Daoy (cell line): ENCODE measurements around the gene LKAAEAR1. TPM values are rescaled to one million over a fixed set of nuclear protein-coding genes. Genes with fewer than 3 reads are reported as not detected.
A peak's percentile ranks its signal among the peaks of the same experiment; 100 is the strongest.

Source experiments
- DNase-seq: peaks from one replicate; pipeline ENCODE4 v3.0.0-alpha.2; 2015; ENCODE audit warnings: low read depth
- total RNA-seq: library from RNA; depleted of rRNA; stranded (reverse); fragments of >200 nt; shearing (Covaris generic); gene quantifications from 2 replicates; pipeline ENCODE4 v1.2.3, GENCODE V29; 2014

LKAAEAR1 gene
- total RNA-seq, 1 experiment from 2014 or later: not detected

DNA sequence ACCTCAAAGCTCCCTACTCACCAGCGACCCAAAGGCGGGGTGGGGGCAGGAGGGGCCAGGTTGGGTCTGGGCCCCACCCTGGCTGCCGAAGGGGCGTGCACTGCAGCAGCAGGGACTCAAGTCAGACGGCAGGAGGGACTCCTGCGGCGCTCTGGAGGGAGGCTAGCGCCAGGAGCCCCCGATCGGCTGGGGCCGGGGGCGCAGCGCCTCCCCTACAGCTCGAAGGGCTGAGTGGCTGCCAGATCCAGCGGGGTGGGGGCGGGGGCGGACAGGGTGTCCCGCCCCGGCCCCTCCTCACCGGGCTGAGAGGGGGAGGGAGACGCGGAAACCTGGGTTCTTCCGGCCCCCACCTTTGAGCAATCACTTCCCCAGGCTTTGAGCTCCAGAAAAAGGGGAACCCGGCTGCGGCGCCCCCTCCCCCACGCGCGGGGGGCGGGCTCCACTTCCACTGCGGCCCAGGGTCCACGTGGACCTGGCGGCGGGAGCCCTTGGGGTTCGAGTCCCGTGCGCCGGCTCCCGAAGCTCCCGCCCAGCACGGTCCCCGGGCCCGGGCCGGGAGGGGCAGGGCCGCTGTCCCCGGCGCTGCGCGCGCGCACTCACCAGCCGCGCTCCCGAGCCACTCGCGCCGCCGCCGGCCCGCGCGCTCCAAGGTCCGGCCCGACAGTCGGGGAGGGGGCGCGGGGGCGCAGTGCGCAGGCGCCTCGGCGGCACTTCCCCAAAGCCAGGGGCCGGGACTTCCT is 4.8 kb downstream of the LKAAEAR1 start, which contains the start of gene RGS19:
TSS of gene RGS19 (minus strand) at position 246 of the 740 bp plus-strand sequence. CDS start 2,632 bp downstream, outside the sequence.
- peak; percentile 83 for DNase-seq

DNA sequence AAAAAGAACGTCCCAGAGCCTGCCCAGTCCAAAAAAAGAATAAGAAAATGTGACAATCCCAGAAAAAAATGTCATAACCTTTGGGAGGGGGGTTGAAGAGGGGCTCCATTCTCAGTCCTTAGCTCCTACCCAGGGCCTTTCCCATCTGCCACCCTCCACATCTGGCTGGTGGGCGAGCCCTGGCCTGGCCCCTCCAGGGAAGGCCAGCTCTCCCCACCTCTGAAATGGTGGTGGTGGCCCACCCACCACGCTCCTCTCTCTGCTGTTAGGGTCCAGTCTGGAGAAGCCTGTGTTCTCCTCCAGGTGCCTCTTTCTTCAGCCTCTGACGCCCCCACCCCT is 5.3 kb downstream of the LKAAEAR1 start:
- DNase-seq: no peak

DNA sequence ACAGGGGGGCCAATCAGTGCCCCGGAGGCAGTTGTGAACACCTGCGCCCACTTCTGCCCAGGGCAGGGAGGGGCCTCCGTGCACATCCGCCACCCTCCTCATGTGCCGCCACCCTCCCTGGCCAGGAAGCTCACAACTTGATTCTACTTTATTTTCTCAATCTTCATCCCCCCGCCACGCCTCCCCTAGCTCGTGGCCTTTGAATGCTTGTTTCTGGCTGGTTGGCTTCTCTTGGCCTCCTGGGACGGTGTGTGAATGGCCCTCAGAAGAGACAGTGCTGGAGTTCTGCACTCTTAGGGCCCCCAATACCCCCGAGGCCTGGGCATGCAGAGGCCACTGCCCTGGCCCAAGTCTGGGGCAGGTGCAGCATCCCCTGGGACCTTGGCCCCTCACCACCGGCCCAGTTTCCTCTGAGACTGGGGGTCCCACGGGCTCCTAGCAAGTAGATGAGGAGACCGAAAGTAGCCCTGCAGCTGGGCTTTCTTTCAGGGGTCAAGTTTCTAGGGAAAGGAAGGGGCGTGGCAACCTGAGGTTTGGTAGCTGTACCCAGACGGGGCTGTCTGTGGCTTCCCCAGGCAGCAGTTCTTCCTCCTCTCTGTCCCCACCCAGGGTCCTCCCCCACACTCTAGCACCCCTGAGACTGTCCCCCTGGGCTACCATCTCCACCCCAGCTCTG is 6.2 kb downstream of the LKAAEAR1 start:
- DNase-seq: no peak

DNA sequence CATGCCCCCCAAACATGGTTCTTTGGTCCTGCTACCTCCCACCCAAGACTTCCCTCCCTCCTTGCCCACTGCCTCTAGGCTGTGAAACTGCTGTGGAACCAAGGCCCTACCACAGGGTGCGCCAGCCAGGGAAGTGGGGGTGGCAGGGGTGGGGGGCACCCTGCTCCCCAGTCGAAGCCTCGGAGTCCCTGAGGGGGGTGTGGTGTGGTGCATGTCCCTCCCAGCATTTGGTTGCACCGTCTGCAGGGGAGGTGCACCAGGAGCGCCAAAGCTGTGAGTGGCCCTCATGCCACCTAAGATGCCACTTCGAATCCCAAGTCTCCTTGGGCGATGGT is 6.7 kb downstream of the LKAAEAR1 start:
- no peak for DNase-seq

DNA sequence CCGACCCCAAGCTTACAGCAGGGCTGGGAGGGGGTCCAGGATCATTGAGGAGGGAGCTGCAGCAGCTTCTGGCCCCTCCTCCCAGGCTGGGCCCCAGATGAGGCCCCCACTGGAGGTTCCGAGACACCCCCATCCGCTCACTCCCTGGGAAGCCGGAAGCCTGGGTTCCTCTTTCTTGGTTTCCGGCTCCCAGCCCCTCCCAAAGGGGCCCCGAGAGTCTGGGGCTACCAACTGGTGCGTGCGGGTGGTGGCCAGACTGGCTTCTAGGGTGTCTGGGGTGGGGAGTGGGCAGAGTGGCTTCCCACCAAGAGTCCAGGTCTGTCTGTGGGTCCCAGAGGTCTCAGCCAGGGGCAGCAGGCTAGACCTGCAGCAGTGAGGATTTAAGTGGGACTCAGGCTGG is 7.1 kb downstream of the LKAAEAR1 start:
- DNase-seq: no peak

DNA sequence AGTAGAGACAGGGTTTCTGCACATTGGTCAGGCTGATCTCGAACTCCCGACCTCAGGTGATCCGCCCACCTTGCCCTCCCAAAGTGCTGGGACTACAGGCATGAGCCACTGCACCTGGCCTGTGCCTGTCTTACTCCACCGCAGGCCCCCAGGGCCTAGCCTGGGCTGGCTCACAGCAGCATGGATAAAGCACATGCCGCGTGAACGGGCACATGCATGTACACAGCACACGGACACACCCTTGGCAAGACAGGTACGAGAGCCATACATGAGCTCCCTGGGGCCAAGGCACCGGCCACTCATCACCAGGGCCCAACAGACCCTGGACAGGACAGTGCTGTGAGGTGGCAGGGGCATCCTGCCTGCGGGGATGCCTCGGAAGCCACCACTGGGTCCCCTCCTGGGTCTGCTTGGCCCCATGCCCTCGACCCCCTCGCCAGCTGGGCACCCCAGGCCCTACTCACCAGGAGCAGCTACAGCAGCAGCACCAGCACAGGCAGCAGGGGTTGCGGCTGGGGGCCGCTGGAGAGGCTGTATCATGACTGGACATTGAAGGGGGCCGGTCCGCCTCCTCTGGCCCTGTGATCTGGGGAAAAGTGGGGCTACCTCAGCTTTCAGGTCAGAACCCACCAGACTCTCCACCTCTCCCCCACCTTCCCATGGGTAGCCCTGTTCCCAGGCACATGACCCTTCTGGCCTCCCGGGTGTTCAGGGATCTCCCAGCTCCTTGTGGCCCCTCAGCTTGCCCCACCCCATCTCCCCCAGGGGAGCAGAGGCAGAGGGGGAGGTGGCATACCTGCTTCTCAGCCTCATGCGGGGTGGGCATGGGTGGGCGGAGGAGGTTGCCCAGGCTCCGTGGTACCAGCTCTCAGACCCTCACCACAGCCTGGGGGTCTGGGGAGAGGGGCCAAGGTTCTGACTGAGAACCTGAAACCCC is 7.9 kb downstream of the LKAAEAR1 start:
- DNase-seq: no peak

DNA sequence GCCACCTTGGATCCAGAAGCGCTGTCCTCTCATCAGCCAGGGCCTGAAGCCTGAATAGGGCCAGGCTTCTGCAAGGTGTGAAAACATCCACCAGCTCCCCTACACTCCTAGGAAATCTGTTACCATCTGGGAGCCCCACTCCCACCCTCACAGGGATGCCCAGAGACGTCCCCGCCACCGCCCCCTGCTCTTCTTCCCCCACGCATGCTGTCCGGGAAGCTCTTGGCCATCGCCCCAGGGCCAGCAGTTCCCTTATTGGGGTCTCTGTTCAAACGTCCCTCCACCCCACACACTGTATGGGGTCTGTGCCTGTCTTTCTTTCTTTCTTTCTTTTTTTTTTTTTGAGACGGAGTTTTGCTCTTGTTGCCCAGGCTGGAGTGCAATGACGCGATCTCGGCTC is 8.6 kb downstream of the LKAAEAR1 start:
- no peak for DNase-seq

DNA sequence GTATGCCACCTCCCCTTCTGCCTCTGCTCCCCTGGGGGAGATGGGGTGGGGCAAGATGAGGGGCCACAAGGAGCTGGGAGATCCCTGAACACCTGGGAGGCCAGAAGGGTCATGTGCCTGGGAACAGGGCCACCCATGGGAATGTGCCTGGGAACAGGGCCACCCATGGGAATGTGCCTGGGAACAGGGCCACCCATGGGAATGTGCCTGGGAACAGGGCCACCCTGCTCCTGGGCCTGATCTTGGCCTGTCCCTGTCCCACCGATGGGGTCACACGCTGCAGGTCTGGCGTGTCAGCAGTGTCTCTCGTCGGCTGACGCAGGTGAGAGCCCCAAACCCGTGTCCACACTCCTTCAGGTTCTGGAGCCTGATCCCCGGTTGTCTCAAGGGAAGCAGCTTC is 9.2 kb downstream of the LKAAEAR1 start:
- no peak for DNase-seq

DNA sequence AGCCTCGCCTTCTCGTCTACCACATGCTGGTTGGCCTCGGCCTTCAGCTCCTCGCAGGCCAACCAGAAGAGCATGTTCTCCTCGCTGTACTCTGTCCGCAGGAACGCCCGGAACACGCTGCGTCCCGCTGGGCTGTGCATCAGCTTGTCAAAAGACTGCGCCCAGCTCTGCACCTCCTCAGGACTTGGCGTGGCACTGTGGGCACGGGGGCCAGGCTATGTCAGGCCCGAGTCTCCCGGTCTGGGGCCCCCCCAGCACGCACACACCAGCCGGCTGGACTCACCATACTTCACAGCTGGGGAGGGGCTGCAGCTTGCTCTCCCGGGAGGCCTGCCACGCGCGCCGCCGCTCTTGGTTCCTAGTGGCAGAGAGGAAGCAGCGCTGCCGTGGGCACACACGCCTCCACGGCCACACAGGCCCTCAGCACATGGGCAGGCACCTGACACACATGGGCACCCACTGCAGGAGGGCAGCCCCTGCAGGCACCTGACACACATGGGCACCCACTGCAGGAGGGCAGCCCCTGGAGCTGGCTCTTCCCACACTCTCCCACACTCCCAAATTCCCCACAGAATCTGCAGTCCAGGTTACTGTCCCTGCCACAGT is 9.9 kb downstream of the LKAAEAR1 start:
- no peak for DNase-seq

DNA sequence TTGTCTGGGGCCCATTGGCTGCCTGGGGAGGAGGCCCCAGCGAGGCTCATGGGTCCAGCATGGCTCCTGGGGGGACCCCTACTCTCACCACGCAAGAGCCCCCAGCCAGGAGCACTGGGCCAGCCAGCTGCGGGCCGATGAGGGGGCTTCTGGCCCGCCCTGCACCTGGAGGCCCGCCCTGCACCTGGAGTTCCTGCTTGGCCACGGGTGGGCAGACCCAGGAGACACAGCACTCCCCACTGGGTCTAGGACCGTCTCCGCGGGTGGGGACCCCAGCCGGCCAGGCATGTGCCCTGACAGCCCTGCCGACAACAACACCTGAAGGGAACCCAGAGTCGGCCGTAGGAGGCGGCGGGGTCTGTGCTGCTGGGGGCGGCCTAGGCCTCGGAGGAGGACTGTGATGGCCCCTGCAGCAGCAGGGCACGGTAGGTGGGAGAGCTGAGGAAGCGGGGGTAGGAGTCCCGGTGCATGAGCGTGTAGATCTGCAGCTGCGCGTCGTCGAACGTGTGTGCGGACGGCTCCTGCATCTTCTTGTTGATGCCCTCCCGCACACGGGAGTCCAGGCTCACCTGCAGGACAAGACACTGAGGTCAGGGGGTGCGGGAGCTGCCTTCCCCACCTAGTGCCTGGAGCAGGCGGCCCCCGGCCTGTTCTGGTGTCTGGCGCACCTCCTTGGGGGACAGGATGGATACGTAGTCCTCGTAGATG is 10.6 kb downstream of the LKAAEAR1 start:
- DNase-seq: no peak

DNA sequence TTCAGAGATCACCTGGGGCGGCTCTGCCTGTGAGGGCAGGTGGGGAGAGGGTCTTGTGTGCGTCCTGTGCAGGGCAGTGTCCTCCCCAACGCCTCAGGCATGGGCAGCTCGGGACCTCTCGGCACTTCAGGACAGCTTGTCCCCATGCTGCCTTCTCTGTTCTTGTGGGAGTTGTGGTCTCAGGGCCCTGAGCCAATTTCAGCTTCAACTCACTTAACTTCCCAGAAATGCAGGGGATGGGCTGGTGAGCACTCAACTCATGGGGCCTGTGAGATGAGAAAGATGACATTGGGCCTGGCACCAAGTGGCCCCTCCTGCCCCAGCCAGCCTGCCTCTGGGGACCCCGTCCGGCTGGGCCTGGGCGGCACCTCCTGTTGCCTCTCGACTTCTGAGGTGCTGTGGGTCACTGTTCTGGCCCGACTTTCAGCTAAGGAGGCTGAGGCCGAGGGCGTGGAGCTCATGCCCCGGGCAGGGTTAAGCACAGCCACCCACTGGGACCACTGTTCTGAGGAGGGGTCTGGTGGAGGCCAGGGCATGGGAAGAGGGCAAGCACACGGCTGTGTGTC is 11.6 kb downstream of the LKAAEAR1 start:
- no peak for DNase-seq

DNA sequence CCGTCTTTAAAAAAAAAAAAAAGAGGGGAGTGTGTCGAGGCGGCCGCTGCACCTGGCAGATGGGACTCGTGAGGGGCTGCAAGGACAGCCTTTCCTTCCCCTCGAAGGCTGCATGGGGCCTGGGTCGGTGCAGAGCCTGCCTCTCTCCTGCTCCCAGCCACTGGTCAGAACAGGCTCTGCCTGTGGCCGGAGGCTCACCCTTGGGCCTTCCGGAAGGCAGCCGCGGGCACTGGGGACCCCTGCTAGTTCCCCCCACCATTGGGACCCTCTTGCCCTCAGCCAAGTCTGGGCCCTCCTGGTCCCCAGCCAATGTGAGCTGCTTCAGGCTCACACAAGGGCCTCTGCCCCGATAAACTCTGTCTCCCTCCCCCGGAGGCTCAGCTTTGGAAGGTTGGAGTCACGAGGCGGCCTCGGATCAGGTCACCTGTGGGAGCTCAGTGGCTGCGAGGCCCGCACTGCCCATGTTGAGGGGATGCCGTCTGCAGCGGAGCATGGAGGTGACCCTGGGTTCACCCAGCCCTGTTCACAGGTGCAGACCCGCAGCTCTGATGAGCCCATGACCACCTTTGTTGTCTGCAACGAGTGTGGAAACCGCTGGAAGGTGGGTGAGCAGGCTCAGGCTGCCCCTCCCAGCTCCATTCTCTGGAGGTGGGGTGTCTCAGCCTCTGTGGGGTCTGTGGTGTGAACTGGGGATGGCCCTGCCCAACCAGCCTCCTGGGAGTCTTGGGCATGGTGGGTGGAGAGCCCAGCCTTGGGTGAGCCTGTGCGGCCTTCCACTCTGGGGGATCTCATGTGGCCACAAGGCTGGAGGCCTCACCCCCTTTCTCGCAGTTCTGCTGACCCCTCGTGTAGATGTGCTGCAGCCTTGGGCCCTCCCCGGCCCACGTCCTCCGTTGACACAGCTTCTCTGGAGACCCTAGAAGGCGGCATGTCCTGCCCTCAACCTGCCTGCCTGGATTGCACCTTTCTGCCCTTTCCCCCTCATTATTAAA is 12.6 kb downstream of the LKAAEAR1 start:
- DNase-seq: no peak

DNA sequence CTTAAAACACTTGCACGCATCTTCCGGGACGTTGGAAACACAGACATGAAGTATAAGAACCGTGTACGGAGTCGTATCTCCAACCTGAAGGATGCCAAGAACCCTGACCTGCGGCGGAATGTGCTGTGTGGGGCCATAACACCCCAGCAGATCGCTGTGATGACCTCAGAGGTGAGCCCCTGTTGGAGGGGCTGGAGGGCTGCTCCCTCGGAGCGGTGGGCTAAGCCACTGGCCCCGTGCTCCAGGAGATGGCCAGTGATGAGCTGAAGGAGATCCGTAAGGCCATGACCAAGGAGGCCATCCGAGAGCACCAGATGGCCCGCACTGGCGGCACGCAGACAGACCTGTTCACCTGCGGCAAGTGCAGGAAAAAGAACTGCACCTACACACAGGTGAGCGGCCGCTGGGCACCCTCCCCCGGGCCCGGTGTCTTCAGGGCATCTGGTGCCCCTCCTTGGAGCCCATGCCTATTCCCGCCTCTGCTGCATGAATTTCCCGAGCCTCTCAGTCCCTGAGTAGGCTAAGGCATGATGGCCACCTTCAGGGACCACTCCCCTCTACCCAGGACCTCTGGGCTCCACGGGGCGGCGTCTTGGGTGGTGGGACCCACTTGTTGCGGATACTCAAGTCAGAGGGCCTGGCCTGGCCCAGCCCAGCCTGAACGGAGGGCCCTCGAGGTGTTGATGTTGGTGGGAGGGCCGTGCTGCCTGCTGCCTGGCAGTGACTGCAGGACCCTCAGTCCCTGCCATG is 13.8 kb downstream of the LKAAEAR1 start:
- no peak for DNase-seq

DNA sequence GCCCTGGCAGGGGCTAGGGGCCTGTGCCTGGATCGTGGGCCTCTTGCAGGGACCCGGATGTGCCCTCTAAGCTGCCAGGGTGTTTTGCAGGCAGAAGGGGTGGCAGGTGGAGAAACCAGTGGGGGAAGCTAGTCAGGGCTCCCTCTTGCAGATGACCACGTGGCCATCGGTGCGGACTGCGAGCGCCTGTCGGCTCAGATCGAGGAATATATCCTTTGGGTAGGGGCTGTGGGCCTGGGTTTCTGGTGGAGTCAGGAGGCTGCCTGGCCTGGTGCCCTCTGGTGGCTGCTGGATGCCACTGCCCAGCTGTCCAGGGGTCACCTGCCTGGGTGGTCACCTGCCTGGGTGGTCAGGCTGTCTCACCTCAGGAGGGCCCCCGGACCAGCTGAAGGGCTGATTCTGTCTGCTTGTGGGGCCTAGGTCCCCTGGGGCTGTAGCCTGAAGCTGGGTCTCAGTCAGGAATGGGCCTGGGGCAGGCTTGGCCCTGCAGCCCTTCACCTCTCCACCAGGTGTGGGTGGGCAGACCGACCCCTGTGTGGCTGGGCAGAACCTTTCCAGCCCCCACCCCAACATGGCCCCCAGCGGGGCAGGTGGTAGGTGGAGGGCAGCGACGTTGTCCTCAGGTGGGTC is 14.5 kb downstream of the LKAAEAR1 start:
- no peak for DNase-seq

DNA sequence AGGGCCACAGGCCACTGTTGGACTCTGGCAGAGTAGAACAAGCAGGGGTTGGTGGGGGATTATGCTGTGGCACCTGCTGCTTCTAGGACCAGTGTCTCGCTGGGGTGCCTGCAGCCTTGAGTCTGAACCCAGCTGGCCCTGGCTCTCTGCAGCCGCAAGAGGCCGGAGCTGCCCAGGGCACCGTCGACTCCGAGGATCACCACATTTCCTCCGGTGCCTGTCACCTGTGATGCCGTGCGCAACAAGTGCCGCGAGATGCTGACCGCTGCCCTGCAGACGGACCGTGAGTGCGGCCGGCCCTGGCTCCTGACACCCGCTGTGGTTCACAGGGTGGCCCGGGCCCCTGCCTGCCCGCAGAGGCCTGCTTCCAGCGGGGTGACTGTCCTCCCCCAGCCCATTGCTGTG is 15.0 kb downstream of the LKAAEAR1 start:
- no peak for DNase-seq

DNA sequence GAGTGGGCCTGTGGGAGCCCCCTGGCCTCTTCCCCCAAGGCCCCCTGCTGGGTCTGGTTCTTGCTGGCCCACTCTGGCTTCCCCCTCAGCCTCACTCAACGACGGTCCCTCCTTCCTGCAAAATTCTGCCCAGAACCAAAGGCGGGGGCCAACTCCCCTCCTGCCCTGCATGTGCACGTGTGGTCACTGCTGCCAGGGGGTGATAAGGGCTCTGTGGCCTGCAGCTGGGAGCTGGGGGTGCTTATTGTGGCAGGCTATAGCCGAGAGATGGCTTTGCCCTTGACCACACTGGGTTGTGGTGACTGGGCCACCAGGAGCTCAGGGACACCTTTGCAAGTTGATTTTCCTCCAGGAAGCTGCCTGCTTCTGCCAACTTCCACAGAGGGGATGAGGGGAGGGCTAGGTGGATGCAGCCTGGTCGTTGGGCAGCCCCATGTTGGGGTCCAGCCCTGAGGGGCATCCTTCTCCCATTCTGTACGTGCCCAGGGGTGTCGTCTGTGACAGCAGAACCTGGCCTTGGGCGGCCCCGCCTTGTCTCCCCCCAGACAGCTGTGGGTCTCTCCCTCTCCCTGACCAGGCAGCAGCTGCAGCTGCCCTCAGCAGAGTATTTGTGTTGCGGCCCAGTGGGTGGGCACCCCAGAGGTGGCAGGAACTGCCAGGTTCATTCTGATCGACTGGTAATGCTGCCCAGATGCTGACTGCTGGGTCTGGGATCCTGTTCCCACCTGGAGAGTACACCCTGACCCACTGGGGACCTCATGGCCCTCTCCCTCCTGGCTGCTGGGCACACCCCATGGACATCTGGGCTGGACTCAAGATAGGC is 15.6 kb downstream of the LKAAEAR1 start:
- no peak for DNase-seq

DNA sequence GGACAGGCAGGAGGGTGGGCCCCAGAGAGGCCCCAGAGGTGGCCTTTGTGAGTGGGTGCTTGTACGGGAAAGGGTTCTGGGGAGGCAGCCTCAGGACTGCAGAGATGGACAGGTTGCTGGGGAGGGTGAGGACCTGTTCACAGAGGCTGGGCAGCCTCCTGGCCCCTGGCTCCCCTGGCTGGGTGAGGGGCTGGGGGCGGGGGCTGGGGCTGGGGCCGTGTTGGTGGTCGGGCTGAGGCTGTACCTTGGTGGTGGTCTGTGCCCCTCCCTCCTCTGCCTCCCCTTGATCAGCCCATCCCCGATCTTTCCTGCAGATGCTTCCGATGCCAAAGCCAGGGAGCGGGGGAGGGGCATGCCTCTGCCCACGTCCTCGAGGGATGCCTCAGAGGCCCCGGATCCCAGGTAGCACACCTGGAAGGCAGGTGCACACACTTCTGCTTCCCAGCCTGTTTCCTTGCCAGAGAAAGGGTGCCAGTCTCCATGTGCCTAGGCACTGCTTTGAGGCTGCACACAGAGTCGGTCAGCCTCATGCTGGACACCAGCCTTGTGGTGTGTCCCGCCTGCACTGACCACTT is 16.4 kb downstream of the LKAAEAR1 start:
- no peak for DNase-seq
